HG02885 (cell line): ENCODE results near the gene CUL3.
A peak's percentile ranks its signal among the peaks of the same experiment; 100 is the strongest.
"Not testable (repeated sequence)": the region's sequence is repeated elsewhere in the genome, so short reads cannot be mapped to it uniquely, and the experiment has no call there.

Experiments
- ATAC-seq: cut with Tn5 transposase; IDR thresholded peaks from one replicate; pipeline ENCODE4 v1.9.1; 2021; ENCODE audit warnings: mild to moderate bottlenecking; ENCODE audit not compliant: unreplicated experiment, poor library complexity

The CUL3 gene

GRCh38 chr2:224546926-224547325 lies 38.2 kb downstream of the CUL3 start:
- ATAC-seq: peak; percentile 46

- ATAC-seq: no peak
These were observed 39.1 kb downstream of the CUL3 start for GRCh38 chr2:224545884-224546644.

GRCh38 chr2:224543939-224544338 lies 41.2 kb downstream of the CUL3 start:
- ATAC-seq: no peak

GRCh38 chr2:224538561-224539138 lies 46.5 kb downstream of the CUL3 start:
- no peak for ATAC-seq

GRCh38 chr2:224532931-224533330 lies 52.2 kb downstream of the CUL3 start:
- ATAC-seq: no peak

- no peak for ATAC-seq
These were observed 52.7 kb downstream of the CUL3 start for GRCh38 chr2:224532441-224532840.

GRCh38 chr2:224528171-224528570 lies 57.0 kb downstream of the CUL3 start:
- ATAC-seq: no peak

GRCh38 chr2:224525774-224526173 lies 59.4 kb downstream of the CUL3 start:
- ATAC-seq: no peak

- no peak for ATAC-seq
These were observed 60.5 kb downstream of the CUL3 start for GRCh38 chr2:224524657-224525056.

- peak; percentile 15 for ATAC-seq
These were observed 61.3 kb downstream of the CUL3 start for GRCh38 chr2:224523626-224524577.

GRCh38 chr2:224522483-224522882 lies 62.7 kb downstream of the CUL3 start:
- ATAC-seq: not testable (repeated sequence)

GRCh38 chr2:224520064-224520463 lies 65.1 kb downstream of the CUL3 start:
- ATAC-seq: peak; percentile 74

- no peak for ATAC-seq
These were observed 66.2 kb downstream of the CUL3 start for GRCh38 chr2:224518806-224519580.

- ATAC-seq: no peak
These were observed 67.2 kb downstream of the CUL3 start for GRCh38 chr2:224517963-224518362.

GRCh38 chr2:224516393-224516792 lies 68.8 kb downstream of the CUL3 start:
- not testable (repeated sequence) for ATAC-seq

- ATAC-seq: no peak
These were observed 71.2 kb downstream of the CUL3 start for GRCh38 chr2:224513991-224514390.

GRCh38 chr2:224507789-224508188 lies 77.4 kb downstream of the CUL3 start:
- no peak for ATAC-seq

GRCh38 chr2:224506494-224506893 lies 78.7 kb downstream of the CUL3 start:
- ATAC-seq: no peak

GRCh38 chr2:224498991-224499390 lies 86.2 kb downstream of the CUL3 start:
- ATAC-seq: no peak

GRCh38 chr2:224492531-224492930 lies 92.6 kb downstream of the CUL3 start:
- ATAC-seq: no peak
